HG02763 (cell line): ENCODE measurements around the gene ACE.

Source experiments
- ATAC-seq: cut with Tn5 transposase; IDR thresholded peaks from one replicate; pipeline ENCODE4 v1.9.1; 2021; ENCODE audit warnings: mild to moderate bottlenecking, moderate library complexity; ENCODE audit not compliant: unreplicated experiment

The ACE gene

GRCh38 chr17:63476854-63477479 lies at the start of gene ACE:
ACE (plus strand) TSS chr17:63477061; CDS start chr17:63477095, 34 bp downstream.
- ATAC-seq: no peak

- no peak for ATAC-seq
Measured at GRCh38 chr17:63429766-63430165, 47.1 kb upstream of the ACE start.

- no peak for ATAC-seq
Measured at GRCh38 chr17:63430223-63430622, 46.6 kb upstream of the ACE start.

GRCh38 chr17:63431618-63431938 lies 45.3 kb upstream of the ACE start:
- ATAC-seq: no peak

- no peak for ATAC-seq
Measured at GRCh38 chr17:63431939-63432804, 44.7 kb upstream of the ACE start.

GRCh38 chr17:63433746-63434591 lies 42.9 kb upstream of the ACE start:
- ATAC-seq: no peak

GRCh38 chr17:63434951-63435571 lies 41.8 kb upstream of the ACE start:
- ATAC-seq: no peak

- no peak for ATAC-seq
Measured at GRCh38 chr17:63435681-63436522, 41.0 kb upstream of the ACE start.

- ATAC-seq: no peak
Measured at GRCh38 chr17:63436523-63437110, 40.2 kb upstream of the ACE start.

- no peak for ATAC-seq
Measured at GRCh38 chr17:63437287-63438091, 39.4 kb upstream of the ACE start.

- ATAC-seq: no peak
Measured at GRCh38 chr17:63438092-63439051, 38.5 kb upstream of the ACE start.

- no peak for ATAC-seq
Measured at GRCh38 chr17:63439687-63440086, 37.2 kb upstream of the ACE start.

- ATAC-seq: no peak
Measured at GRCh38 chr17:63440127-63440769, 36.6 kb upstream of the ACE start.

- no peak for ATAC-seq
Measured at GRCh38 chr17:63440770-63441335, 36.0 kb upstream of the ACE start.

GRCh38 chr17:63441654-63442053 lies 35.2 kb upstream of the ACE start:
- no peak for ATAC-seq

- ATAC-seq: no peak
Measured at GRCh38 chr17:63442074-63442473, 34.8 kb upstream of the ACE start.

GRCh38 chr17:63442549-63443035 lies 34.3 kb upstream of the ACE start:
- no peak for ATAC-seq
